Neural progenitor cell (in vitro differentiated cells): ENCODE measurements around the gene ANKRD33.

ENCODE experiments used
- CTCF ChIP-seq: fragments of 200-600 bp; sonication (generic); IDR thresholded peaks from 2 replicates; pipeline ENCODE4 v1.5.1; 2017; ENCODE audit warnings: antibody characterized with exemption, mild to moderate bottlenecking
- EZH2 ChIP-seq: fragments of 200-600 bp; sonication (generic); IDR thresholded peaks from 2 replicates; pipeline ENCODE4 v1.6.1; 2017; ENCODE audit warnings: antibody characterized with exemption, mild to moderate bottlenecking, moderate library complexity
- EZH2phosphoT487 ChIP-seq: fragments of 200-600 bp; sonication (generic); IDR thresholded peaks from 2 replicates; pipeline ENCODE4 v1.6.1; 2017; ENCODE audit warnings: antibody characterized with exemption

DNA sequence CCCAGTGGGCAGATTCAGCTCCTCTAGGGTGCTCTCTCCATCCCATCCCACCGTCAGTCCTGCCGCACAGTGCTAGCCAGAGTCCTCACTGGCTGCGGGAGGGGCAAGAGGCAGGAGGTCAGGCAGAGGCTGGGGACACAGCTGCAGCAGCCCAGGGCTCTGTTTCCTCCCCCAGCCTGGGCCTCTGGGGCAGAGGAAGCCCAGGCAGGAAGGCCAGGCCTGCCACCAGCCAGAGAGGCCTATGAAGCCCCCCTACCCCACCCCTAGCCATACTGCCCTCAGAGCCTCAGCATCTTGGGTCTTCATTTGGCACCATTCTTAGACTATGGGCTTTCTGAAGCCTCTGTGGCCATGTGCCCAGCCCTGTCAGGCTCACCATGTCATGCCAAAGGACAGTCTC, 22.8 kb downstream of the ANKRD33 start:
- TF ChIP-seq CTCF (no peak), EZH2phosphoT487 (no peak), EZH2 (no peak)
